Measurements from ENCODE around the gene CRIM1.

CRIM1 gene

DNA sequence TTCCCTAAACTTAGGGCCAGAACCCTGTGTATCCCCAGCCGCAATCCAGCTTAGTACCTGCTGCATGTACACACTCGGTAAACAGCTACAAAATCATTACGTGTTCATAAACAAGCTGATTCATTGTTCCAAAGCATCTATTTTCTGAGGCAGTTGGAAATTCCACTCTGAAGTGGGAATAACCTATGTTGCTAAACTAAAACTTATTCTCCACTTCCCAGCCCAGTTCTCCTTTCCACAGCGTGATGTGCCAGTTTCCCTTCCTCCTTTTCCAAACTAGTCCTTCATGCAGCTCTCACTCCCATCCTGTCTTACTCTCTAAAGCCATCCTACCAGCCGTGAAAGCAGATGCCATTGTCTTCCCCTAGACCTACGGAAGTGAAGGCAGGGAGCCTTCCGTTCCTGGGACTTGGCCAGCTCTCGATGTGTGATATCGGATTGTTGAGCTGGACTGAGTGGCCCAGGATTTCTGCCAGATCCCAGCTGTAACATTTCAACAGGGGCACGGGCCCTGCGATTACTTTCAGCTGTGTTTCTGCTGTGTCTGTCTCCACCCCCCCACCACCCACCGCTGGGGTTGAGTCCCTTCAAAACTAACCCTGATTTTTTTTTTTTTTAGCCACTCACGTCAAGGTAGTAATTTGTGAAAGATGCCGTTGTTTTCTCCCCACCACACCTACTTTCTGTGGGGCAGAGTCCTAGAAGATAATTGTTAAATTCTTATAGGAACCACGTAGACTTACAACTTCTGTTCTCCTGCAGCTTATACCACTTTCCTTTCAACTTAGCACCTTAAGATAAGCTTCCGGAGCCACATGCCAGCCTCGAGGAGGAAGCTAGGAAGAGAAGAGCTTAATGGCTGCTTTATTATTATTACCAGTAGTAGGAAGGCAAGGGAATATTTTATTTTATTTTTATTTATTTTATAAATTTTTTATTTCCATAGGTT is 100.9 kb downstream of the CRIM1 start:
- no peak for DNase-seq (ENCODE audit: low spot score)

DNA sequence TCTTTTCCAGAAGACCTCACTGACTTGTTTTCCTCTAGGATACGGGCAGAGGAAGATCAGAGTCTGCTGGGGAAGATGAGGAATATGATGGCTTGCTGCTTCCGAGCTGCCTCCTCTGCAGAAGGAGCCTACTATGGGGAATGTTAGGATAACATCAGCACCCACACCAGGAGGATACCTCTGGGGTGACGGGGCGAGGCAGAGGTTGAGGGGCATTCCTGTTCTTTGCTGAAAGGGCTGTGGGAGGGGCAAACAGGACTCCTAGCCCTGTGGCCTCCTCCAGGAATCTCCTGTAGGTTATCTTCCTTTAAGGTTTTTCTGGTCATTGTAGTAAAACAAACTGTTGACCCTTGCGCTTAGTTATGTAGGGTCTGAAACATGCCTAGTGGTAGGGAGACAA is 102.5 kb downstream of the CRIM1 start:
- no peak for DNase-seq (ENCODE audit: low spot score)

DNA sequence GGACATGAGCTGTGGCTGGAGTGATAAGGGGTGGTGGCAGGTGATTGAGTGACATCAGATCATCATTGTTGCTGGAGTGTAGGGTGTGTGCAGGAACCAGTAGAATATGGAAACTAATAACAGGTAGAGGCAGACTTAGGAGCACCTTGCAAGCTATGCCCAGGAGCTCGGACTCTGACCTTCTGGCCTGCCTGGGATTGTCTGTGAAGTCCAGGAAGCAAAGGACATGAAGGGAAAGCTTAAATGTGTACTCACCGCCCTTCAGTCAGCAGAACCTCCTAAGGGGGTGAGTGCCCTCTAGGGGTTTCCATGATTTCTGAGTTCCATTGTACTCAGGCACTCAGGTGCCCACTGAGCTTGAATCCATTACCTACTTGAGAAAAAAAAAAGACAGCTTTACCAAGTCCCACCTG is 104.2 kb downstream of the CRIM1 start:
- DNase-seq (ENCODE audit: low spot score), result no peak

DNA sequence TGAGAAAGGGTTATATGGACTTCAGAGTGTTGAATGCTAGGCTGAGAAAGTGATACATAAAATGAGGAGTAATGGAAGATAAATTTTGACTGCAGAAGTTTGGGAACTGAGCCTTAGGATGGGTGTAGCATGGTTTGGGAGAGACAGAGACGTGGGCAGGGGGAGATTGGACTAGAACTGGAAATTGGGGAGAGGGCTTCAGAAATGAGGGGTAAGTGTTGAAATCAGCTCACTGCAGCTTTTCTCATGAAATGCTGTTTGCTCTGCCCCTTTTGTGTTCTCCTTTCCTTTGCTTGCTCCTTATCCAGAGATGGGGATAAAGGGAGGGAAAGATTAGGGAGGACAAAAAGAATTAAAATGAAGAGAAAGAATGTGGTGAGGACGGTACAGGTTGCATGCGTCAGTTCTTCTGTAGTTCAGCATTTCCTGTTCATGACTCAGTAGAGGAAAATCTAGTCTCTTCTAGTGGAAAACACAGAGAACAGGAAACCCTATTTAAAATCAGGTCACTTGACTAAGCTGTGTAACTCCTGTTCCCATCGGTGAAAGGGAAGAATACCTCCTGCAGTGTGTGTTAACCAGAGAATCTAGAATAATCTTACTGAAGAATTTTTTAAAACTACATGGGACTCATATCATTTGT is 105.6 kb downstream of the CRIM1 start:
- no peak for DNase-seq (ENCODE audit: low spot score)

DNA sequence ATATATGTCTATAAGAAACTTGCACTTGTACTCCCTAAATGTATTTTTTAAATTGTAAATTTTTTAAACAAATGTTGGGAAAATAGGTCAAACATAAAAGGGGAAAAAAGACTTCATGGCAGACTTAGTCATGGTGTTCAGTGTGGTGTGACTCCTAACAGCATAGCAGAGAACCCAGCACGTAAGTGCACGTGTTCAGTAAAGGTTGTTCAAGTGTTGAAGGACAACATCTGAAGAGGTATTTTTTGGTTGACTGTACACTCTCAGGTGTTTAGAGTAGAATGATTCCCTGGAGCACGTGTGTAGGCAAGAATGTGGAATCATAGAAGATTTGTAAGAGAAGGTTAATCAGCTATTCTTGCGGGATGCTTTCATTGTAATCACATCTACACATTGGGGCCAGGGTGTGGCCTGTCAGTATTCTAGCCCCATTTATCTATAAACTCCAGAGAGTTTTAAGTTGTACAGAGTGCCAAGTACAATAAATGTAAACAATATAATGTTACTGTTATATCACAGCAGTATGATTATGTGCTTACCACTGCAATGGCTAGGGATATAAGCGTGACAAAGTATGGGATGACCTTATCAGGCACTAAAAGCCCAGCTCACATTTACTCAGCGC is 106.8 kb downstream of the CRIM1 start:
- DNase-seq (ENCODE audit: low spot score), result no peak

DNA sequence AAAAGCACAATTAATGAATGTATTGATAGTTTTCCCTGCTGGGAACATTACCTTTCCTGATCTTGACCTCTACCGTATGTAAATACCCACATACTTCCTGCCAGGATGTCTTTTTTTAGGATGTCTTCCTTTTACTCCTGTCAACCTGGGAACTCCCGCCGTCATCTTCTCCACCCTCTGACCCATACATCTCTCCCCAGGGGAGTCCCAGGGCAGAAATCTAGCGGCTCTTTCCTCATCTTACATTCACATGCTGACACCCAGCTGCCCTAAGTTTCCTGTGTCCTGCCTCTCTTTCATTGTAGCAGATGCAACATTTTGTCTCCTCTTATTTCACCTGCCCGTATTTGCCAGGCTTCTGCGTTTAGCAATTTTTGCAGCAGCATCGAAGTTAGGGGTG is 107.8 kb downstream of the CRIM1 start:
- no peak for DNase-seq (ENCODE audit: low spot score)

DNA sequence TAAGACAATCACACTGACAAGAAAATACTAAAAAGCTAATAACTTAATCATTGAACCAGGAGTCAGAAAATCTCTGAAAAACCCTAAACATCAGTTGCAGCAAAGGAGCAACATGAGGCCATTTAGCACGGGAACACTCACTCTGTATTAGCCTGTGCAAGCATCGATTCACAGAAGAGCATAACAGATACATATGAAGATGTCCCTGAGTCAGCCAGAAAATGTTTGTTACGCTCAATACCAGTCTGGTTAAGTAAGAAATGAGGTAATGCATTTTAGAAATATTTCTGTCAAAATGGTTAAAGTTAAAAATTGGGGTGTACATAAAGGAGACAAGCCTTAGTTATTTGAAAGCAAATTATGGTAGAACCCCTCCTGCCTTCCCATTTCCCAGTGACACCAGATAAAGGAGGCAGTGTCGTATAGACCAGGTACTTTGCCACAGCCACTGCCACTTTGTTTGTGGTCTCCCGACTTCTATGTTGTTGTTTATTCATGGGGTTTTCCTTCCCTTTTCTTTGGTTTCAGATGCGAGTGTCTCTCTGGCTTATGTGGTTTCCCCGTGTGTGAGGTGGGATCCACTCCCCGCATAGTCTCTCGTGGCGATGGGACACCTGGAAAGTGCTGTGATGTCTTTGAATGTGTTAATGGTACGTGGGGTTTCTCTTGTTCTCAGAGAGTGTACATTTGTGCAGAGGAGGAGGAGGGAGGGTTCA is 108.6 kb downstream of the CRIM1 start:
- DNase-seq (ENCODE audit: low spot score), result no peak

DNA sequence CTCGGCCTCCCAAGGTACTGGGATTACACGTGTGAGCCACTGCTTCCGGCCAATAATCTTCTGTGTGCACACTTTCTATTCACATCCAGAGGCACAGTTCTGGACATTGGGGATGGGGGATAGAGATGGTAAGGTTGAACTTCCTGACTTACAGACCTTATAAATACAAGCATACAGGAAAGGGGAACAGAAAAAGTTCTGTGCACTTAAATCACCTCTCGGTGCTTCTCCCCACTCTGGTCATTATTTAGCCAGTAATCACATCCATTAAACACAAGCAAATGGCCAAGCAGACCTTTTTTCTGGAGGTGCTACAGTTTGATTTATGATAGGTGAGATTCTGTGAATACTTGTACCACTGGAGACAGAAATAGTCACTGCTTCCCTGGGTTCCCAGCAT is 110.6 kb downstream of the CRIM1 start:
- DNase-seq (ENCODE audit: low spot score), result no peak

DNA sequence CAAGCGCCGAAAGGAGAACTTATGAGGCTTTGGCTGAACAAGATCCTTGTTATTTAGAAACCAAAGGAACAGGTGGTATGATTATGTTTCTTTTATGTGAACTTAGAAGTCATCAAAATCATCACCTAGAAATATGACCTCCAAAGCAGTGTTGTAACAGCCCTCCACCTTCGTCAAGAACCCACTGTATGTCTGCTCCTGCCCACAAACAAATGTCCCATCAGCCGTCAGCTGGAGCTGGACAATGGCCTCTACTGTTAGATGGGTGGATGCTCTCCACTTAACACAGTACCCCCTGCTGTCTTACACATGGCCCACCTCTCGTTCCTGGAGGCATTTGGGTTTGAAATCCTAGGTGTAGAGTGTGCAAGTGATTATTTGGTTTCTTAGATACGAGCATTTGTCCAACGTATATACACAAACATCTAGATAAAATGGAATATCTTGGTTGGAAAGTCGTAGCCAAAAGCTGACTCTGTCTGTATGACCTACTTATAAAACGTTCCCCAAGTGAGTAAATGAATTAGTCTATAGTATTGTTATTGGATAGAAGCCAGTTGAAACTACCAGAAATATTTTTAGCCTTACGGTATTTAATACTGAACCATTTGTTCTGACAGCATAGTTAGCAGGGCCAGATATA is 113.0 kb downstream of the CRIM1 start:
- DNase-seq (ENCODE audit: low spot score), result no peak

DNA sequence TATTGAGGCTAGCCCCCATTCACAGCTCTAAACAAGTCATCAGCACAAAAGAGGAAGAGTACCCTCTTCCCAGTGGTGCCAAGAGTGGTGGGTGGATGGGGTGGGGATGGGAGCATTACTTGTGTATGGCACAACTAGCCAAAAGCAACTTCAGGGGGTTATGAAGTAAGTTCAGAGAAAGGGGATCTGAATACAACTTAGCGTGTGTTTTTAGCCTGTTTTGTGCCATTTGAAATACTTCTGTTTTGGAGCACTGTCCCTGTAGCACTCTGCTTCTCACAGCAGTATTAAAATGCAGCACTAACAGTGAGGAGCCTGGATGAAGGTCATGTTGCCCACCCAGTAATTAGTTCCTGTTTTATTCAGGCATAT is 113.5 kb downstream of the CRIM1 start:
- DNase-seq (ENCODE audit: low spot score), result no peak

DNA sequence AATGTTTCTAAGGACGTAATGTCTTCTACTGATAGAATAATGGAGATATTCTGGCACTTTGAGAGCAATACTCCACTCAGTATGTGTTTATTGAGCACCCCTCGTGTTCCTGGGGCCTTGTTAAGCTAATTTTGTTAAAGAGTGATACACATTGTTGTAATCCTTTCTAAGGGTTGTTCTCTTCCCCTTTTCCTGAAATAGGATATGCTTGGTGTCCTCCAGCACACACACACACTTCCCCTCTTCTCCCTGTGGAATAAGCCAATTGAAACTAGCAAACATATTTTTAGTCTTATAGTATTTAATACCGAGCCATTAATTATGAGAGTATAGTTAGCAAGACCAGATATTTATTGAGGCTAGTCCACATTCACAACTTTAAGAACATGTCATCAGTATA is 114.1 kb downstream of the CRIM1 start:
- no peak for DNase-seq (ENCODE audit: low spot score)

DNA sequence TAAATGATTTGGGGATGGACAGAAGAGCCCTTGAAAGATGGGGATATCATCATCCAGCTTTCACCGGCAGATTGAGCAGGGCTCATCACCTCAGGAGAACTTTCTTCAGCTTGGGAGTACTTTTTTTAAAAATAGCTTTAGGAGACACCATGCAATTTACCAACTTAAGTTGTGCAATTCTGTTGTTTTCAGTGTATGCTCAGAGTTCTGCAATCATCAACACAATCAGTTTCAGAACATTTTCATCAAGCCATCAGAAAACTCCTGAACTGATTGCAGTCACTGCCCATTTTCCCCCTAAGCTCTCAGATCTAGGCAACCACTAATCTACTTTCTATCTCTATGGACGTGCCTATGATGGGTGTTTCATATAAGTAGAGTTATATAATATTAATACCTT is 117.7 kb downstream of the CRIM1 start:
- DNase-seq (ENCODE audit: low spot score), result no peak

DNA sequence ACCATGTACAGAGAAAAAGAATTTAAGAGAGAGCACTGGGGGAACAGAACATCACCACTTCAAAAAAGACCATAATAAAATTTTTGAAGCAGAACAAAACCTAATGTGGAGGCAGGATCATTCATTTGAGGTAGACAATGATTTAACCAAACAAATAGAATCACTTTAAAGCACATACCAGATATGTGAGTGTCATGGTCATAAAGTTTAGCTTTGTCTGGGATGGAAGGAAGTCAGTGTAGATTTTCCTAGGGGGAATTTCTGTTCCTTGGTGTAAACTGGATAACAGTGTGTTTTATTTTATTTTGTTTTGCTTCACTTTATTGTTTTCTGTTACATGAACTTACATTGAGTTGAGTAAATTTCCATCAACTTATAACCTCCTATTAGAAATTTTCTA is 120.8 kb downstream of the CRIM1 start:
- DNase-seq (ENCODE audit: low spot score), result no peak

DNA sequence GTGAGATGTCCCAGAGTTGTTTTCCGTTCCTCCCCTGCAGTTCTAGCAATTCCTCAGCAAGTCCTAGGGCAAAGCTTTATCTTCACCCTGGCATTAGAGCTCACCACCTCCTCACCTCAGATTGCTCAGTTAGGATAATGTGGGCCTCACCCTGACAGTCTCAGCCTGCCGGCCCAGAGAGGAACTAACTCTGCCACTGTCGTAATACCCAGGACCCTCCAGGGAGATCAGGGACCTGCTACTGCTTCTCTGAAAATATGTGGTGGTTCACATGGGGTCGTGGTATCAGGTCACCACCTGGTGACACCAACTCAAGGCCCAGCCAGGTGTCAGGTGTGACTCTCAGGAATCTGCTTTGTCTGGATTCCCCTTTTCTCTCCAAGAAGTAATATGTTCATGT is 121.7 kb downstream of the CRIM1 start:
- DNase-seq (ENCODE audit: low spot score), result no peak

DNA sequence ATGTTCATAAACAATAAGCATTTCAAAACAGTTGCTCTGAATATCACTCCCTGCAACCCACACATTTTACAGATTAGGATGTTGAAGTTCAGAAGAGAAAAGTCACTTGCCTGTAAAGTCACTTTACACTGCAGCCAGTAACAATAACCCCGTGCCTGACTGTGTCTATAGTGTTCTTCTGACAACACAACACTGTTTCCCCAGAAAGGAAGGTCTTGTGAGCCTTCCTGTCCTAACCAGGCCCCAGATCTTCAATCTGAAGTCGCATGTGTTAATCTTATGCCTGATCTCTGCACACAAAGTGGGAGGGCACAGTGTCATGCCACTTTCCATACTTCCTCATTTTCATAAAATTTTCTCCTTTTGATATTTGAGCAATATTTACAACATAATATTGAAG is 122.2 kb downstream of the CRIM1 start:
- no peak for DNase-seq (ENCODE audit: low spot score)

DNA sequence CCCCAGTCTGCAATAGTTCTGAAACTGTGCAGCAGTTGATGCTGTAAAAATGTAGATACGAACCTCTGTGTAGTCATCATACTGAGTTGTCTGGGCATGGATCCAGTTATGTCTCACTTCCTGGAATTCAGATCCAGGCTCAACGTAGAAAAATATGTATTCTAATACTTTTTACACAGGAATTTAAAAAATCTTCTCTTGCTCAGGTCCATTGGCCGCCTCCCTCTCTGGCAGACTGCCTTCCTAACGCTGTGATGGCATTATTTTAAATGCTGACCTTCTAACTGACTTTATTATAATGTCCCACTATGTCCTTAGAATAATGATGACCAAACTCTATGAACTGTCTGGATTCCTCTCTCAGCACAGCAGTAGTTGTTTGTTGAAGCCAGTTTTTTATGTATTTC is 122.8 kb downstream of the CRIM1 start:
- no peak for DNase-seq (ENCODE audit: low spot score)

DNA sequence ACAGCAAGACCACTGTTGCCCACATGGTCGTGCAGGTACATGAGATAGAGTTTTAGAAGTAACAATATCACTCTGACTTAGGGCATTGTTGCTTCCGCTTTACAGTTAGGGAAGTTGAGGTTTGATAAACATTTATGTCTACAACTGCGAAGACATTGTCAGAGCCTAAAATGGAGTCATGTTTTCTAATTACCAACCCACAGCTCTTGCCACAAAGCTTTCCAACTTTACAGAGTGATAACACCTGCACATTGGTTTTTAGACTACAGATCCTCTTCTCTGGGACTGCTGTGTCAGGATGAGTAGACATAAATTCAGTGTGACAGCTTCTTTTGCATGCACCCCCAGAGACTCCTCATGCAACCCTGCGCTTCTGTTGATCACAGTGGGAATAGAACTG is 123.4 kb downstream of the CRIM1 start:
- no peak for DNase-seq (ENCODE audit: low spot score)

DNA sequence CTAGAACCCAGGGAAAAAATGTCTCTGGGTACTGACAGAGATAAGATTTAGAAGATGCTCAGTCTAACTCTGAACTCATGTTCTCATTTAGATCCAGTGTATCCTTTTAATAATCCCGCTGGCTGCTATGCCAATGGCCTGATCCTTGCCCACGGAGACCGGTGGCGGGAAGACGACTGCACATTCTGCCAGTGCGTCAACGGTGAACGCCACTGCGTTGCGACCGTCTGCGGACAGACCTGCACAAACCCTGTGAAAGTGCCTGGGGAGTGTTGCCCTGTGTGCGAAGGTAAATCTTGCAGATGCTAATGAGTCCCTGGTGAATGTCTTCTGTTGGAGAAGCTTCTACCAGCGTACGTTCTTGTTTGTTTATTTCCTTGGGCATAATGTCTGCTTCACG is 123.8 kb downstream of the CRIM1 start:
- DNase-seq (ENCODE audit: low spot score), result no peak

DNA sequence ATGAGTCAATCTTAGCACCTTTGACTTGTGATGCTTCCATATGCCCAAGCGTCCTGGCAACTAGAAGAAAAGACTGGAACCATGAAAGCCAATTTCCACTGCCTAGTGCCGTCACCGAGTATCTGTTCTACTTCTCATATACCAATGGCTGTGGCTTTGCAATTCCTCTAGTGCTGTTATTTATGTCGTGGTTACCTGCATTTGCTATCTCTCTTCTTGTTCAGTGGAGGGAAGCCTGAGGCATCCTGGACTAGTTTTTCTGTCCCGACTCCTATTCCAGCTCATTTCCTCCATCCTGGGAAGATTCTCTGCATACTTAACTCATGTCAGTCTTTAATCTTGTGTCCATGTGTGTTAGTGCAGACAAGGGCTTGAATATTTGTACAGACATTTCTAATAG is 124.5 kb downstream of the CRIM1 start:
- DNase-seq (ENCODE audit: low spot score), result no peak

DNA sequence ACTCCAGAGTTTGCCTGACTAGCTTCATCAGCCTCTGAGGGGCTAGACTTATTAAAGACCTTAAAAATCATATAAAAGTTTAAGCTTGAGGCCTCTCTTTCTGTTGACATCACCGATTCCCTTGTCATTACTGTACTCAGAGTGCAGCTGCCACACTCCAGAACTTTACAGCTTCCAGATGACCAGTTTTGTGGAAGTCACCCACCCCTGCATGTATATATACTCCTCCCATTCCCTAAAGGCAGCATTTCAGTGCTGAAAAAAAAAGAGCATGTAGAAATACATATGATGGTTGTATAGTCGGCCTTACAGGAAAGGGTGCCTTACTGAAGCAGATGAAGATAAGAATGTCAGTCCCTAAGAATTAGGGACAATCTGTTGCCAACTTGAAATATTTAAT is 125.1 kb downstream of the CRIM1 start:
- DNase-seq (ENCODE audit: low spot score), result no peak

DNA sequence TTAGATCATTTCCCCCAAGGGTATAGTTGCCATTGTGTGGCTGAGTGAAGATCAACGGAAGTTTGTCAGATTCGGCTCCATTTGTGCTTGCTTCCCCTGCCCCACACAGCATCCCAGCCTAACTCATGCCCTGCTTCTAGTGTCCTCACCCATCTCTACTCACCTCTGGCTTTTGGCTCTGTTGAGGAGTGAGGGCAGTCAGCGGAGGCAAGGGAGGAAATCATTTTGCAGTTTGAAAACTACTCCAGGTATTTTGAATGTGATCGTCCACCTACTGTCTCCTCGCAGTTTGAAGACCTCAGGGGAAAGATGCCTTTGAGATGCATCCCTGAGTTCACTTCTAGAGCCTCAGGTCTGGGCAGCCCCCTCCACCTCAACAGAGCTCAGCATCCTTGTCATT is 126.1 kb downstream of the CRIM1 start:
- no peak for DNase-seq (ENCODE audit: low spot score)

DNA sequence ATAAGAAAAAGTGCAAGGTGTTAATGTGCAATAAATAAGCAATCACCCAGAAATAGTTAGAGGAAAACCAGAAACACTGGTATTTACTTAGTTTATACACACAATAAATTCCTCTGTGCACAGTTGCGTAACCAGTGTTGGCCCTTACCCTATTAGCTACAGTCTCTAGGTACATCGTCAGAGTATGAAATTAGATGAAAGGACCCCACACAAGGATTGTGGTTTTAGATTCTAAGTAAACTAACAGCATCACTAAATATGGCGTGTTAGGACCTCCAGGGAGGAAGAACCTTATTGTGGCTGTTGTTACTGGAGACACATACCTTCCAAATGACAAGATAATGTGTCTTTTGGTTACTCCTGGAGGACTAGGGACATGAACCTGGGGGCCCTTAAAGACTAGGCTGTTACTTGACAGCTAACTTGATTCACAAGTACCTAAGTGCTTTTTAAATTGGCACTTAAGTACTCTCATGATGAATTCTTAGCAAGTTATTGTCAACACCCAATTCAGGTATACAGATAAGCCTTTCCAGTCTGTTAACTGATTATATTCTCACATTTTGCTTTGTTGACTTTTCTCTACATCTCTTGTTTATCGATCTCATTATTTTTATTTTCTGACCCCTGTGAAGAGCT is 127.1 kb downstream of the CRIM1 start:
- DNase-seq (ENCODE audit: low spot score), result no peak

All from ecto neural progenitor cell (in vitro differentiated cells).